Embryonic facial prominence (tissue), 1 donor: ENCODE data around the gene SHISAL2A.

ENCODE experiments used
- DNase-seq: peaks from one replicate; pipeline ENCODE4 v3.0.0-alpha.2; 2016; ENCODE audit errors: extremely low spot score

Gene SHISAL2A

GRCh38 chr1:52621950-52622349, 11.0 kb upstream of the SHISAL2A start:
- no peak for DNase-seq

- DNase-seq = no peak
Measured at GRCh38 chr1:52623812-52624211, 9.2 kb upstream of the SHISAL2A start.

GRCh38 chr1:52627028-52627427, 5.9 kb upstream of the SHISAL2A start:
- no peak for DNase-seq

GRCh38 chr1:52628614-52629324, 4.2 kb upstream of the SHISAL2A start:
- DNase-seq = no peak

- no peak for DNase-seq
Measured at GRCh38 chr1:52629325-52629643, 3.7 kb upstream of the SHISAL2A start.

GRCh38 chr1:52629667-52630066, 3.3 kb upstream of the SHISAL2A start:
- no peak for DNase-seq

GRCh38 chr1:52631759-52632331, 1.1 kb upstream of the SHISAL2A start:
- DNase-seq = no peak

GRCh38 chr1:52633291-52633754, 355 bp downstream of the SHISAL2A start:
- DNase-seq = no peak

GRCh38 chr1:52634111-52634510, 1.1 kb downstream of the SHISAL2A start:
- DNase-seq = no peak

GRCh38 chr1:52635321-52636089, 2.5 kb downstream of the SHISAL2A start:
- DNase-seq = no peak

- no peak for DNase-seq
Measured at GRCh38 chr1:52636721-52637695, 4.0 kb downstream of the SHISAL2A start.

GRCh38 chr1:52637946-52638345, 5.0 kb downstream of the SHISAL2A start:
- no peak for DNase-seq

- no peak for DNase-seq
Measured at GRCh38 chr1:52640697-52641096, 7.7 kb downstream of the SHISAL2A start.

GRCh38 chr1:52641307-52641706, 8.3 kb downstream of the SHISAL2A start:
- DNase-seq = no peak

GRCh38 chr1:52645261-52645660, 12.3 kb downstream of the SHISAL2A start:
- no peak for DNase-seq

GRCh38 chr1:52651904-52652303, 18.9 kb downstream of the SHISAL2A start:
- no peak for DNase-seq

GRCh38 chr1:52653207-52653849, 20.4 kb downstream of the SHISAL2A start:
- DNase-seq = no peak

GRCh38 chr1:52654063-52654462, 21.1 kb downstream of the SHISAL2A start:
- no peak for DNase-seq

GRCh38 chr1:52657702-52658101, 24.7 kb downstream of the SHISAL2A start:
- no peak for DNase-seq

- no peak for DNase-seq
Measured at GRCh38 chr1:52658795-52659194, 25.8 kb downstream of the SHISAL2A start.

- DNase-seq = no peak
Measured at GRCh38 chr1:52659356-52659755, 26.4 kb downstream of the SHISAL2A start.
